SH-SY5Y (cell line): ENCODE measurements around the gene PPT2.

ENCODE experiments used
- GATA2 ChIP-seq: IDR thresholded peaks from 2 replicates; pipeline ENCODE4 v1.6.1; 2011; ENCODE audit warnings: mild to moderate bottlenecking, low read depth, low read length
- GATA3 ChIP-seq: IDR thresholded peaks from 2 replicates; pipeline ENCODE4 v1.6.1; 2011; ENCODE audit warnings: low read depth, mild to moderate bottlenecking, low read length, moderate library complexity

DNA sequence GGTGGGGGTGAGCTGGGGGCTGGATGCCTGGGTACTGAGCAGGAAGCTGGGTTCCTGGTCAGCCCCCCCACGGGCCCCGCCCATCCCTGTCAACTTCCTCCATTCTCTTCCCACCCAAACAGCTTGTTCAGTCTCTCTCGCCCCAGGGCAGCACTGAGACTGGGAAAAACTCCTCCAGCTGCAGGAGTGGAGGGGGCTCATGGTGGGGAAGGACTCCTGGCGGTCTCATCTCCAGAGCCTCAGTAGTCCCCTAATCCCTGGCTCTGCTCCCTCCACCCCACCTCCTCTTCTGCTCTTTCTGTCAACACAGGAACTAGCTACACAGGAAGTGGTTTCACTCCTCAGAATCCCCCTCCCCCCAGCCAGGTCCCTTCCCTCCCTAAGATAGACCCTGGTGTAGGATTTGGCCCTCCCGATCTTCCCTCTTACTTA, 38.7 kb downstream of the PPT2 start, which contains the start of gene GPSM3:
- TF ChIP-seq GATA3 (no peak), GATA2 (no peak)
